GM04503 (cell line): Measurements from ENCODE around the gene MAPK11.

Experiments used
- DNase-seq: peaks from one replicate; pipeline ENCODE4 v3.0.0-alpha.2; 2012; ENCODE audit warnings: low read depth

MAPK11 gene

GRCh38 chr22:50293441-50294318 lies 23.5 kb upstream of the MAPK11 start:
- no peak for DNase-seq

GRCh38 chr22:50292643-50293440 lies 22.7 kb upstream of the MAPK11 start:
- no peak for DNase-seq

GRCh38 chr22:50289942-50290630 lies 19.9 kb upstream of the MAPK11 start:
- DNase-seq, result no peak

GRCh38 chr22:50289151-50289941 lies 19.2 kb upstream of the MAPK11 start:
- no peak for DNase-seq

- DNase-seq, result no peak
Measured at GRCh38 chr22:50287731-50288130, 17.6 kb upstream of the MAPK11 start.

- DNase-seq, result no peak
Measured at GRCh38 chr22:50286701-50287318, 16.6 kb upstream of the MAPK11 start.

GRCh38 chr22:50286275-50286674 lies 16.1 kb upstream of the MAPK11 start:
- DNase-seq, result no peak

- DNase-seq, result no peak
Measured at GRCh38 chr22:50285568-50286229, 15.5 kb upstream of the MAPK11 start.

GRCh38 chr22:50284479-50284878 lies 14.3 kb upstream of the MAPK11 start:
- DNase-seq, result no peak

DNA sequence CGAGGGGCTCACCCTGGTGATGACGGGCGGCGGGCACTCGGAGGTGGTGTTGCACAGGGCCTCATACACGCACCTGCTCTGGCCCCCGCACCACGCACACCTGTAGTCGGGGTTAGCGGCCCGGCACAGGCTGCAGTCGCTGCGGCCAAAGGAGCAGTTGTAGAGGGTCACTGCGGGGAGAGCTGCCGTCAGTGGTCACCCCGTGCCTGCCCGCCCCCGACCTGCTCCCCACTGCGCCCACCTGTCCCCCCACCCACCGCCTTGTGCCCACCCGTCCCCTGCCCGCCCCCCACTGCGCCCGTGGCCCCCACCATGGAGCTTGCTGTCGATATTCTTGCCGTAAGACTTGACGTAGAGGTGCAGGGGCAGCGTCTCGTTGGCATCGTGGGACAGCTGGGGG lies 13.6 kb upstream of the MAPK11 start:
- DNase-seq, result no peak

DNA sequence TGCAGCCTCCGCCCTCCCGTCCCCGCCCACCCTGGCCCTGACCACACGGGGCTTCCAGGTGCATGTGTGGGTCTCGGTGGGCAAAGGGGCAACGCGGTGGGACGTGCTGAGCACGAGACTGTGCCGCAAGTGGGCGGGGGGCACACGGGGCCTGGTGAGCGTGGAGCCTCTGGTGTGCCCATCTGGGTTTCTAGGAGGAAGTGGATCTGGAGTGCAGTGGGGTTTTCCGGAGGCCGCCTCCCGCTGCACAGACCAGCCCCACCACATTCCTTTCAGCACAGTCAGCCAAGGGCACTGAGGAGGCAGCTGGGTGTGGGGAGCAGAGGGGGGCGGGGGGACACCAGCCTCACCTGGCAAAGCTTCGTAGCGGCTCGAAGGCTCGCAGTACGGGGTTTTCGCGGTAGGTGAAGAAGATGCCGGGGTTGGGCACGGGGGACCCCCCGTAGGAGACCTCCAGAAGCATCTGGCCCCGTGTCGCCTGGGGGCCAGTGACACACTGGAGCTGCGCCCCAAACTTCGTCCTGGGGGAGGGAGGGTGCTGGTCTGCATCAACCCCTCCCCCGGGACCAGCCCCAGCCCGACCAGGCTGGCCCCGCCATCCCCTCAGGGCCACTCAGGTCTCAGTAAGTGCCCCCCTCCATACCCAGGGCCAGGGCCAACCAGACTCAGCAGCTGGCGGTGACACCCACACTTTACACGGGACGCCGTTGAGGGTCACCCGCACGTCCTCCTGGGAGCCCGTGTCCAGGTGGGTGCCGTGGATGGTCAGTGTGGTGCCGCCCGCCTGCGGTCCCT lies 12.4 kb upstream of the MAPK11 start:
- DNase-seq, result no peak

DNA sequence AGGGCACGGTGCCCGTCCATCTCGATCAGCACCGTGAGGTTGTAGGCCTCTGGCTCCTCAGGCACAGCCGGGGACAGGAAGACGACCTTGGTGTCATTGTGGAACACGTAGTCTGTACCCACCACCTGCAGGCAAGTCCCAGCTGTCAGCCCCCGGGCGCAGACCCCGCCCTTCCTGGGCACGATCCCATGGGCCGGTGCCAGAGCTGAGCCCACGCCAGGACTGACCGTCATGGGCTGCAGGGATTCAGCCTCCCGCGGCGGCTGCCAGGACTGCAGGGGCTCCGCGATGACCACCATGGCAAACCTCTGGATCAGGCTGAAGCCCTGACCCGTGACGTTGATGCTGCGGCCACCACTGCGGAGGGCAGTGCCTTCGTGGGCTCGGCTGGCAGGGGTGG lies 11.8 kb upstream of the MAPK11 start:
- DNase-seq, result no peak

GRCh38 chr22:50281384-50281760 lies 11.2 kb upstream of the MAPK11 start:
- DNase-seq, result no peak

GRCh38 chr22:50280708-50281383 lies 10.7 kb upstream of the MAPK11 start:
- no peak for DNase-seq

DNA sequence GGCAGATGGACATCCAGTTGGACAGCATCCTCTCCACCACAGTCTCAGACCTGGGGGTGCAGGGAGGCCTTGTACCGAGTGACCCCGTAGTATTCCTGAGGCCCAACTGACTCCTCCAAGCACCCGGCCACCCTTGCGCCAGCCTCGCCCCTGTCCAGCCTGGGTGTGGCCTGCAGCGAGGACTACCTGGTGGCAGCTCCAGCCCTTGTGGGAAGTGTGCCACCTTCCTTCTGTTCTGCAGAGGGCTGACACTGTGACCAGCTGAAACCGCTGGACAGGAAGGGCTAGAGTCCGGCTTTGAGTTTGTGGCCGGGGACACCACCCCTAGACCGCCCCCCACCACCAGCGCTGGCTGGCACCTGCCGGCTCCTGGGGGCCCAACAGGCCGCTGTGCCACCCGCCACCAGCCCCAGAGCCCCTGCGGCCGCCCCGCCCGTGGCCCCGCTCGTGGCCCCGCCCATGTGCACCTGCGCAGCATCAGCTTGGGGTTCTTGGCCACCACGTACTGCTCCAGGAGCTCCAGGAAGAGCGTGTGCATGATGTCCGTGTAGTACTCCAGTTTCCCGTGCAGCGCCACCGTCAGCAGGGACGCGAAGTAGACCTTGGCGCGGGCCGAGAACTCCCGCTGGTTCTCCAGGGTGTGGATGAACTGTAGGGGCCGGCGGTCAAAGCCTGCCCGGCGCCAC lies 10.0 kb upstream of the MAPK11 start:
- no peak for DNase-seq

GRCh38 chr22:50278956-50279619 lies 8.9 kb upstream of the MAPK11 start:
- DNase-seq, result no peak

DNA sequence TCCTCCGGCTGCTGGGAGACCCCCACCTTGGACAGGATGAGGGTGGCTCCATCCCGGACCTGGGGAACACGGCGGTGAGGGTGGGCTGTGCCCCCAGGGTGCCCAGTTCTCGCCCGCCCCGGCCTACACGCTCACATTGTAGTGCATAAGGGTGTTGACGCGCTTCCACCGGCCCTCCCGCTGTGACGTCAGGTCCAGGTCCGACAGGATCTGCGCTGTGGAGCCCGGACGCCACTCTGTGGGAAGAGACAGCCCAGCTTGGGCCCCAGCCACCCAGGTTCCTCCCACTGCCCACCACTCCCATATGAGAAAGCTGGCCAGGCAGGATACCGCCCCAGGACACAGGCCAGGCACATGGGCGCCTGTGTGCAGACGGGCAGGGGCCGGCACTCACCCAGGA lies 8.3 kb upstream of the MAPK11 start:
- DNase-seq, result no peak

DNA sequence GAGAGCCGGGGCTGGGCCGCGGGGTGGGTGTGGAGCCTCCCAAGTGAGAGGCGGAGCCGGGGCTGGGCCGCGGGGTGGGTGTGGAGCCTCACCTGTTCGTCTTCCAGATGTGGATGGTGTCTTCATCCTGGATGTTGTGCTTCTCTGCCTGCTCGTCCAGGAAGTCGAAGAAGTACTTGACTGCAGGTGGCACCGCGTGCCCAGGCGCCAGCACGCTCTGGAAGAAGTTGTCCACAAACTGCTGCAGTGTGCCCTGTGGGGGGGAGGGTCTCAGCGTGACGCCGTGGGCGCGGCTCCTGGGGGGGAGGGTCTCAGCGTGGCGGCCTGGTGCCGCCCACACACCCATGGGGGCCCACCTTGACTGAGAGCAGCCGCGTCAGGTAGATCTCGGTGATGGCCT lies 7.6 kb upstream of the MAPK11 start:
- no peak for DNase-seq
